Measurements from ENCODE around the gene DDX52.

DNA sequence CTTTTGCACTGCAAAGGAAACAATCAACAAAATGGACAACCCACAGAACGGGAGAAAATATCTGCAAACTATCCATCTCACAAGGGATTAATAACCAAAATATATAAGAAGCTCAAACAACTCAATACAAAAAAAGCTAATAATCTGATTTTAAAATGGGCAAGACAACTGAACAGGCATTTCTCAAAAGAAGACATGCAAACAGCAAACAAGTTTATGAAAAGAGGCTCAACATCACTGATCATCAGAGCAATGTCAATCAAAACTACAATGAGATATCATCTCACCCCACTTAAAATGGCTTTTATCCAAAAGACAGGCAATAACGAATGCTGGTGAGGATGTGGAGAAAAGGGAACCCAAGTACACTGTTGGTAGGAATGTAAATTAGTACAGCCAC, 68.8 kb downstream of the DDX52 start:
- no peak for TF ChIP-seq EZH2 (IDR thresholded peaks at IDR 0.05)
- TF ChIP-seq POLR2AphosphoS5 (IDR thresholded peaks at IDR 0.05; ENCODE audit: borderline replicate concordance, low read depth, low read length), result no peak

All from SK-N-MC (cell line).